ENCODE measurements around the gene RPS6KC1.
A peak's percentile ranks its signal among the peaks of the same experiment; 100 is the strongest.
"Not testable (repeated sequence)": the region's sequence is repeated elsewhere in the genome, so short reads cannot be mapped to it uniquely, and the experiment has no call there.

RPS6KC1 gene, protein sequence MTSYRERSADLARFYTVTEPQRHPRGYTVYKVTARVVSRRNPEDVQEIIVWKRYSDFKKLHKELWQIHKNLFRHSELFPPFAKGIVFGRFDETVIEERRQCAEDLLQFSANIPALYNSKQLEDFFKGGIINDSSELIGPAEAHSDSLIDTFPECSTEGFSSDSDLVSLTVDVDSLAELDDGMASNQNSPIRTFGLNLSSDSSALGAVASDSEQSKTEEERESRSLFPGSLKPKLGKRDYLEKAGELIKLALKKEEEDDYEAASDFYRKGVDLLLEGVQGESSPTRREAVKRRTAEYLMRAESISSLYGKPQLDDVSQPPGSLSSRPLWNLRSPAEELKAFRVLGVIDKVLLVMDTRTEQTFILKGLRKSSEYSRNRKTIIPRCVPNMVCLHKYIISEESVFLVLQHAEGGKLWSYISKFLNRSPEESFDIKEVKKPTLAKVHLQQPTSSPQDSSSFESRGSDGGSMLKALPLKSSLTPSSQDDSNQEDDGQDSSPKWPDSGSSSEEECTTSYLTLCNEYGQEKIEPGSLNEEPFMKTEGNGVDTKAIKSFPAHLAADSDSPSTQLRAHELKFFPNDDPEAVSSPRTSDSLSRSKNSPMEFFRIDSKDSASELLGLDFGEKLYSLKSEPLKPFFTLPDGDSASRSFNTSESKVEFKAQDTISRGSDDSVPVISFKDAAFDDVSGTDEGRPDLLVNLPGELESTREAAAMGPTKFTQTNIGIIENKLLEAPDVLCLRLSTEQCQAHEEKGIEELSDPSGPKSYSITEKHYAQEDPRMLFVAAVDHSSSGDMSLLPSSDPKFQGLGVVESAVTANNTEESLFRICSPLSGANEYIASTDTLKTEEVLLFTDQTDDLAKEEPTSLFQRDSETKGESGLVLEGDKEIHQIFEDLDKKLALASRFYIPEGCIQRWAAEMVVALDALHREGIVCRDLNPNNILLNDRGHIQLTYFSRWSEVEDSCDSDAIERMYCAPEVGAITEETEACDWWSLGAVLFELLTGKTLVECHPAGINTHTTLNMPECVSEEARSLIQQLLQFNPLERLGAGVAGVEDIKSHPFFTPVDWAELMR

DNA sequence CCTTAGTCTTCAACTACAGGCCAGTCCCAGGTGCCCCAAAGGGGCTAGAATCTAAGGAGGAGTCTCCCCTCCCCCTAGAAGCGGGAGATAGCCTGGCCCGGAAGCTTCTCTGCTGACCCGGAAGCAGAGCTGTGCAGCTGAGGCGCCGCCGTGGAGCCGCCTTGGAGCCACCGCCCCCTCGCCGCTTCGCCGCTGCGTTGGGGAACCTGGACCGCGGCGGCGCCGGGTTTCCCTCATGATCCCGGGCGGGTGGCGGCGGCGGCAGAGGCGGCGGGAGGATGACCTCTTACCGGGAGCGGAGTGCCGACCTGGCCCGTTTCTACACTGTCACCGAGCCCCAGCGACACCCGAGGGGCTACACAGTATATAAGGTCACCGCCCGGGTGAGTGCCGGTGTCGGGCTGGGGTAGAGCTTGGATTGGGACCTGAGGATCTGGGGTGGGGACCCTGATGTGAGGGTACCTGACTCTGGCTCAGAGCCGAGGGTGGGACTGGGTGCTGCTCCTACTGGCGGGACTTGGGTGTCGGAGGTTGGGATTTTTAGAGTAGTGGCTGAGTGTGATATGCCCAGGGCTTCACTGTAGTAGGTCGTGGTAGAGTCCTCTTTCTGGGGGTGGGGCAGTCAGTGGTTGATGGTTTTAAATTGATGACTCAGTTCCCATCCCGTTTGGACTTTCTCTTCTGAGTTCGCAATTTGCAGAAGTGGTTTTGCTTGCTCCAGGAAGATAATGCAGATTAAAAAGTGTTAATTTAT, at the start of gene RPS6KC1:
Gene RPS6KC1 (plus strand): TSS at position 115 of the 754 bp plus-strand sequence. CDS start 164 bp downstream, at position 279.
- DNase-seq, result peak; percentile 88
- peak; percentile 98 for ATAC-seq

DNA sequence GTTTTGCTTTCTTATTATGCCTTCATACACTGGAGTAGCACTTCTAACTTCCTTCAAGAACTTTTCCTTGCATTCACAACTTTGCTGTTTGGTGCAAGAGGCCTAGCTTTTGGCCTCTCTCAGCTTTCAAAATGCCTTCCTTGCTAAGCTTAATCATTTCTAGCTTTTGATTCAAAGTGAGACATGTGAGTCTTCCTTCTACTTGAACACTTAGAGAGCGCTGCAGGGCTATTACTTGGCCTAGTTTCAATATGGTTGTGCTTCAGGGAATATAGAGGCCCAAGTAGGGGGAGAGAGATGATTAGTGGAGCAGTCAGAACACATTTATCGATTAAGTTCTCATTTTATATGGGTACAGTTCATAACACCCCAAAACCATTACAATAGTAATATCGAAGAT, 47.8 kb upstream of the RPS6KC1 start:
- DNase-seq (no peak), ATAC-seq (no peak)

DNA sequence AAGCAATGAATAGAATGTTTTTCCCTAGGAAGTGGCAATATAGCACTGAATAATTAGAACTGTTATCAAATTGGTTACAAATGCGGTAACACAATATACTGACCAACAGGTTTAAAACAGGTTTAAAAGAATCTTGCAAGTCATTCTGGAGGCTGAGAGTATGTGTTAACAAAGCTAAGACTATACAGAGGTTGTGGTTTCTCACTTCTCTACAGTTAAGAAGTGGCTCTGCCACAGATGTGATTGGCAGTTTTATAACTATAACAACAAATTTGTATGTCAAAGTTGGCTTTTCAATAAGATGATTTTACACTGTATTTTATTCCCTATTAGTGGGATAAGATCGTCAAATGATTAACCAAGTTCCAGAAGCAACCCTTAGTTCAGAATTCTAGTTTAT, 42.5 kb upstream of the RPS6KC1 start:
- ATAC-seq (no peak), DNase-seq (no peak)

DNA sequence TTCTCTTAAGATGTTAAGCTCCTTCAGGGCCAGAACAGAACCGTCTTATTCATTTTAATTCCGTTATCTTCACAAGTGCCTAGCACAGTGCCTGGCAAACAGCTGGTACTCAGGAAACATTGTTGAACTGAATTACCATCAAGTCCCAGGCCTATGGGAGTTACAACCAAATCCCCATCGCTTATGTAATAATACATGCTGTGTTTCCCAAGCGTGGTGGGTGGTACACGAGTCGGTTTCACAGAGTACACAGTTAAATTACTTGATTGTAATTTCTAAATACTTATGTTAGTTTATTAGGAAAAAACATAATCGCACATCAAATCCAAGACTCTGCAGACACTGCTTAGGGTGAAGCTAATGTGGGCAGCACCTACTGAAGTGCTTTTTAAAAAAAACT, 36.4 kb upstream of the RPS6KC1 start:
- no peak for ATAC-seq
- DNase-seq, result no peak

DNA sequence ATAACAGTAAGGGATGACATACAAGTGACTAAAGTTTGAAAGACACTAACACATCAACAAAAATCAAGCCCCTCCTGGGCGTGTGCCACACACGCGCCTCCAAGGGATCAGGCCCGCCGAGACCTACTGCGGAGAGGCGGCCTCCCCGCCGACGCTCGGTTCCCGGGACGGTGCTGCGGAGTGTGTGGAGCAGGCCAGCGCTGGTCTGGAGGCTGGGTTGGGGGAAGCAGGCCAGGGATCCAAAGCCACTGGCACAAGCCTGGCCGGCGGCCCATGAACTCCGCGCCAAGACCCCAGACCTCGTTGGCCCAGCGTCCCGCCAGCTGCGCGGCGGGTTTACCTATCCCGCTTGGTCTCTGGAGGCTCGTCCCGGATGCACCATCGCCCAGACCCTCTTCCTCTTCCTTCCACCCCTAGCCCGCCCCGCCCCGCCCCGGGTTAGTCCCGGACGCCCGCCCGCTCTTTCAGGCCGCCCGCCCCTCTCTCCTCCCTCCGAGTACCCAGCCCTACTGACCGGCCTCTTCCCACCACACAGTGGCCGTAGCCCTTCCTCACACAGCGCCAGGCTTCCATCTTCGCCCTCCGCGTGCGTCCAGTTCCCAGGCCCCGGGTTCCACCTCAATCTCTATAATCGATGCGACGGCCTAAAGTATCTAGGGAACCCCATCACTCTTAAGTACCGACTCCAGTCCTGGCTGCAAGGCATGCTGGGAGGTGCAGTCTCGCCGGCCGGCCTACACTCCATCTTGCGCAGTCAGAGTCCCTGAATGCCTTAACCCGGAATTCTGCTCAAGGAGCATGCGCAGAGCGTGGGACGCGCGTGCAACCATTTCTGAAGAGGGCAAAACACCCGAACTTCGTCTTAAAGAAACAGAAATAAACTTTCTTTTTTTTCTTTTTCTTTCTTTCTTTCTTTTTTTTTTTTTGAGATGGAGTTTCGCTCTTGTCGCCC, 35.7 kb upstream of the RPS6KC1 start, which contains the start of gene ANGEL2:
Gene ANGEL2 (minus strand): TSS at position 769 of the 952 bp plus-strand sequence. CDS start 196 bp downstream, at position 573.
- peak; percentile 92 for DNase-seq
- ATAC-seq, result peak; percentile 98

DNA sequence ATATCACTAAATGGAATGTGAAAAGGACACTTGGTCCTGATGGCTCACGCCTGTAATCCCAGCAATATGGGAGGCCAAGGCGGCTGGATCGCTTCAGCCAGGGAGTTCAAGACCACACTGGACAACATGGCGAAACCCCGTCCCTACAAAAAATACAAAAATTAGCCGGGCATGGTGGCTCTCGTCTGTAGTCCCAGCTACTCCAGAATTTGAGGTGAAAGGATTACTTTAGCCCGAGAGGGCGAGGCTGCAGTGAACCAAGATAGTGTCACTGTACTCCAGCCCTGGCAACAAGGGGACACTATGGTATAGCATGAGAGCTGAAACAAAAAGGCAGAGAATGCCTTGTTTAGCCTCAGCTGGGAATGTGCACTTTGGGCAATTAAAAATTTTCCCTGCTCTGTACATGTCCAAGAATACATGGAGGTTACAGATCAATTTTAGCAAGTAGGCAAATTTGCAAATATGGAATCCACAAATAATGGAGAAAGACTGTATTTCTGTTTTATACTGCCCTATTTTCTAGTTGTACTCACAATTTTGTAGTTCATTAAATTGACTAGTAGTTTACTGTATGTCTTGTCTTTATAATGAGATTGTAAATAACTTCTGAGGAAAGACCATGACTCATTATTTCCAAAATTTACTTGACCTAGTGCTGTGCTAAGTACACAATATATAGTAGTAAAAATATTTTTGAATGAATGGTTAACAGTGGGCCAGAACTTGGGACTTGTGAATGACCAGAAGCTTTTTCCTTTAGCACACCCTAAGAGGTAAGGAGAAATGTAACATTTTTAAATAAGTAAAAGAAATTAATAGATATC, 33.4 kb upstream of the RPS6KC1 start:
- DNase-seq (no peak), ATAC-seq (no peak)

DNA sequence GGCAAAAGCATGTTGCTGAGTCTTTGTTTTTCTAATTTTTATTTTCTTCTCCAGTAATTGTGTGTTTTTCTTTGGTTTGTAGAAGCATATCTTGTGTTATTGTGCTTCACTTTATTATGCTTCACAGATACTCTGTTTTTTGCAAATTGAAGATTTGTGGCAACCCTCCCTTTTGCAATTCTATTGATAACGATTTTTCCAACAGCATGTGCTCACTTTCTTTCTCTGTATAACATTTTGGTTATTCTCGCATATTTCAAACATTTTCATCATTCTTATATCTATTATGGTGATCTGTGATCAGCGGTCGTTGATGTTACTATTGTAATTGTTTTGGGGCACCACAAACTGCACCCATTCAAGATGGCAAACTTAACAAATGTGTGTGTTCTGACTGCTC, 31.6 kb upstream of the RPS6KC1 start:
- no peak for ATAC-seq
- no peak for DNase-seq

DNA sequence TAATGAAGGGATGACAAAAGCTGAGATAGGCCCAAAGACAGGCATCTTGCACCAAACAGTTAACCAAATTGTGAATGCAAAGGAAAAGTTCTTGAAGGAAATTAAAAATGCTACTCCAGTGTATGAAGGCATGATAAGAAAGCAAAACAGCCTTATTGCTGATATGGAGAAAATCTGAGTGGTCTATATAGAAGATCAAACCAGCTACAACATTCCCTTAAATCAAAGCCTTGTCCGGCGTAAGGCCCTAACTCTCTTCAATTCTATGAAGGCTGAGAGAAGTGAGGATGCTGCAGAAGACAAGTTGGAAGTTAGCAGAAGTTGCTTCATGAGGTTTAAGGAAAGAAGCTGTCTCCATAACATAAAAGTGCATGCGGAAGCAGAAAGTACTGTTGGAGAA, 31.0 kb upstream of the RPS6KC1 start:
- DNase-seq, result no peak
- ATAC-seq, result no peak

DNA sequence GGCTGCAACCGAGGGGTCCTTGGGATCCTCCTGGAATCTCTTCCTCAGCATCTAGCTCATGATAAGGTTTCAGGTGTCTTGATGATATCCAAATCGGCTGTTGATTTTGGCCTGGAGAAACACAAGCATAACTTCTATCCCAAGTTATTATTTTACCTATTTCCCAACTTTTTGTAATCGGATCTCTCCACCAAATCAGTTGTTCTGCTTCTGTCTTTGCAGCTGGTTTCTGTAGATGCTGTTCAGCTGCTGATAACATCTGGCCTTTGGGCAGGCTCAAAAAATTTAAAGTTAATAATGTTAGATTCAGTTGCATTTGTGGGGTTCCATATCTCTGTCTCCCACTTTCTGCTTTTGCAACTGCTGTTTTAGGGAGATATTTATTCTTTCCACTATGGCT, 24.0 kb upstream of the RPS6KC1 start:
- not testable (repeated sequence) for DNase-seq, ATAC-seq

DNA sequence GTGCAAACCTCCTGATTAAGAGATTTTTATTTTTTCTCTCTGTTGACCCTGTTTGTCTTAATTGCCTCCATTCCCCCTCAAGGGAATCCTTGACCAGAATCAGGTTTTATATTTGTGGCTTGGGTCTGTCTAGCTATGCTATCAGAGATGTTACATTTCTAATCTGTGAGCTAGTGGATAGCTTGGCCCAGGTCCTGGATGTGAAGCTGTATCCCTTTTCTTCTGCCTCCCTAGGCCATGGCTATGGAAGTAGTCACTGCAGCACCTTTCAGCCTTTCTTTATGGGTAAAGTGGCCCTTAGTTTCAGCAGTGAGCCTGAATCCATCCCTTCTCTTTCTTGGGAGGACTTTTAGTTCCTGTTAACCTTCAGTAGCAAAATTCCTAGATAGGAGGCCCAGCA, 18.4 kb upstream of the RPS6KC1 start:
- no peak for ATAC-seq
- no peak for DNase-seq

DNA sequence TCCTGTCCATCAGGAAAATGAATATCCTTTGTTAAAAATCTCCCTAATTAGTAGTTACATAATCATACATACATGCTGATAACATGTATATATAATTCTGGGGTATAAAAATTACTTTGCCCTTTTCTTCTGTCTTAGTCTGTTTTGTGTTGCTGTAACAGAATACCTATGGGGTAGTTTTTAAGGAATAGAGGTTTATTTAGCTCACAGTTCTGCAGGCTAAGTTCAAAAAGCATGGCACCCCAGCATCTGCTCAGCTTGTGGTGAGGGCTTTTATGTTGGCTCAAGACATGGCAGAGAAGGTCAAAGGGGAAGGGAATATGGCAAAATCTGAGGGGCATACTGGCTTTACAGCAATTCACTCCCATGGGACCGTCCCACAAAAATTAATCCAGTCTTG, 16.3 kb upstream of the RPS6KC1 start:
- ATAC-seq, result no peak

DNA sequence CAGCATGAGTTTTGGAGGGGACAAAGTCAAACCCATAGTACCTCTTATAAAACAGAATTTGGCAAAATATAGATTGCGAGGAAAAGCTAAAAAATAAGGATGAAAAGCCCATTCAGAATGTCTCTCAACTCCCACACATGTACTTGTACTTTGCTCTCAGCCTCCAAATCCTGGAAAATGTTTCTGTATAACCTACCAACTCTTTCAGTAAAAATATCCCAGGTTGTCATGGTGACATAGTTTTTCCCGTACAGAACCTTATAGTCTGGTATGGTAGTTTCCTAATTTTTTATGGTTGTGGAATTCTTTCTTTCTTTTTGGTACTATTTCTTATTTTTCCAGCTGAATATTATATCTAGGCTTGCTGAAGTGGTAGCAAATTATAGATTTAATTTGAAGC, 15.5 kb upstream of the RPS6KC1 start:
- ATAC-seq (no peak), DNase-seq (no peak)

More for the DNA sequence above, 16.3 kb upstream of the RPS6KC1 start:
- DNase-seq, result no peak

DNA sequence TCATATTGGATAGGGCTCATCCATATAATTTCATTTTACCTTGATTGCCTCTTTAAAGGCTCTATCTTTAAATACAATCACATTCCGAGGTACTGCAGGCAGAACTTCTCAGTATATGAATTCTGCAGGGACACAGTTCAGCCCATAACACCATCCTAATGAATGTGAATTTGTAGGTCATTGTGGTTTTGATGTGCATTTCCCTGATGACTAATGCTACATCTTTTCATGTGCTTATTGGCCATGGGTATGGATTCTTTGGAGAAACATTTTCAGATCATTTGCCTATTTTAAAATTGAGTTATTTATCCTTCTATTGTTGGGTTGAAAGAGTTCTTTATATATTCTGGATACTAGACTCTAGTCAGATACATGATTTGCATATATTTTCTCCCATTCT, 9.6 kb upstream of the RPS6KC1 start:
- DNase-seq, result no peak
- ATAC-seq, result no peak

DNA sequence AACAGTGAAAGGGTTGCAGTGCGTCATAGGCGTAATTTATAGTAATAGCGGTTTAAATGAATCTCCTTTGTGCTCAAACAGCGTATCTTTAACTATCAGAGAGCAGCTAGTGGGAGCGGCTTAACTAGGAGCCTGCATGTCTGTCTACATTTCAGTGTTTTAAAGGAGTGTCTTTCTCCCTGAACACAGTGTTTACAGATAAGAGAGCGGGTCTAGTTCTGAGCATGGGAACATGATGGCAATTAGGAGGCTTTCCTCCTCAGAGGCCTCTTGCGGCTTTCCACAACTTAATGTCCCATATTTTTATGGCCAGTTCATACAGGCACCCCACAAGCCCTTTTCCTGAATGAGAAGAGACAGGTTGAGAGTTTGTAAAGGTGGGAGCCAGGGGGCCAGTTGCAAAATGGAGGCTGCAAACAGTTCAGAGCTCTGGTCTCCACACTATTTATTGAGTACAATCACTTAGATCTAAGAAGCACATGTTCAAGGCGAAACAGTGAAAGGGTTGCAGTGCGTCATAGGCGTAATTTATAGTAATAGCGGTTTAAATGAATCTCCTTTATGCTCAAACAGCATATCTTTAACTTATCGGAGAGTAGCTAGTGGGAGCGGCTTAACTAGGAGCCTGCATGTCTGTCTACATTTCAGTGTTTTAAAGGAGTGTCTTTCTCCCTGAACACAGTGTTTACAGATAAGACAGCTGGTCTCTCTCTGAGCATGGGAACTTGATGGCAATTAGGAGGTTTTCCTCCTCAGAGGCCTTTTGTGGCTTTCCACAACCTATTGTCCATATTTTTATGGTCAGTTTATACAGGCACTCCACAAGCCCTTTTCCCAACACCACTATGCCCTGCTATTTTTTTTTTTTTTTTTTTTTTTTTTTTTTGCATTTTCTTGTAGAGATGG, 5.5 kb upstream of the RPS6KC1 start:
- not testable (repeated sequence) for DNase-seq, ATAC-seq

DNA sequence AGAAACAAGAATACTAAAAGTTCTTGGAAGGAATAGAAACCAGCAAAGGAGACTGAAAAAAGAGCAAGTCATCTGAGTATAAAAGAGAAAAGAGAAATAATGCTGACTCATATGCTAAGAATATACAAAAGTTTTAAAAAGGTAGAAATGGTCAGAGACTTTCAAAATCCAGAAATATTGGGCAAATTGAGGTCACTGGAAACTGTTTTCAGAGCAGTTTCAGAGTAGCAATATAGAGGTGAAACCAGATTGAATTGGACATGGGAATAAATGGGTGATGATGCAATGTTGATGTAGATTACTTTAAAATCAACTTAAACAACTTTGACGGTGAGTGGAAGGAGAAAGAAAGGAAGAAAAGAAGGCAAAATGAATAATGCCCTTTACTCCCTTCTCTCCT, 1.8 kb upstream of the RPS6KC1 start:
- ATAC-seq (no peak), DNase-seq (no peak)

DNA sequence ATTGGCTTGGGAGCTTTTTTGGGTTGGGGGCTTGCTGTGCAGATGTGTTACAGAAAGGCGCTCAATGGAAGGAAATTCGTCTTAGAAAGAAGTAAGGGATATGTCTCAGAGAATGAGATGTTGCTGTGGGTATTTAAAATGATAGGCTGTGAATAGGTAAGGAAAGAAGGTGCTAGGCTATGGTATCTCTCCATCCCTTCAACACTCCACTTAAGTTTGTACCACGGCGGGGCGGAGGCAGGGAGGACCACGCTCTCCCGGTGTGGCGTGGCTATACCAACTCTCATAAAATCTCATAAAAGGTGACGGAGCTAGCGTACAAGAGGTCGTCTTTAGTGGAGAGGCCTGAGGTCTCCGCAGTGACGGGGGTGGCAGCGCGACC, 305 bp upstream of the RPS6KC1 start:
- DNase-seq (no peak), ATAC-seq (peak; percentile 30)

DNA sequence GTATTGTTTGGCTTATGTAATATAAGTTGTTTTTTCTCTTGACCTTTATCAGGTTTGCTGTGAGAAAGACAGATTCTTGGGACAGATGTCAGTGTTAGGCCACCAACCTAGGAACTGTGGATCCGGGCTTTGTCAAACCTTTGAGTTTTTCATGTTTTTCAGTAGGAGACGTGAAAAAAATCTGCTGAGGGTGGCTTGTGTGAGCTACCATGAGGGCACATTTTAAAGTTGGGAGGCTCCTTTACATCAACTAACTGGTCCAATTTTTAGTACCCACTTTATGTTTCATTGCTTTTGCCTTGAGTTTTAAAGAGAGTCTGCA, 801 bp downstream of the RPS6KC1 start:
- DNase-seq (no peak), ATAC-seq (no peak)

DNA sequence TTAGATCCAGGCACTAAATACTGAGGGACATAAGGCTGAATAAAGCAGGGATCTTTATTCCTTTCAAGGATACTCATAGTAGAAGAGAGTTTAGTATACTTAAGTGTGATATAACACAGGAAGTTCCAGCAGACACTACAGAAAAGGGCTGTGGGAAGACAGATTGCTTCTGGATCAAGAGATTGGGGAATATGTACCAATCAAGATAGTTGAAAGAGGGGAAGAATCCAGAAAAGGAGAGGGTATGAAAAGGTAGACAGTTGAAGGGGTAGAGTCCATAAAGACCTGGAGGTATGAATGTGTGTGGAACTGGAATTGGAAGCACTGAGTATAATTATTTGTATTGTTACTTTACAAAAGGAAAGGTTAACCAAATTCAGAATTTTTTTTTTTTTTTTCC, 2.4 kb downstream of the RPS6KC1 start:
- DNase-seq (no peak), ATAC-seq (no peak)

DNA sequence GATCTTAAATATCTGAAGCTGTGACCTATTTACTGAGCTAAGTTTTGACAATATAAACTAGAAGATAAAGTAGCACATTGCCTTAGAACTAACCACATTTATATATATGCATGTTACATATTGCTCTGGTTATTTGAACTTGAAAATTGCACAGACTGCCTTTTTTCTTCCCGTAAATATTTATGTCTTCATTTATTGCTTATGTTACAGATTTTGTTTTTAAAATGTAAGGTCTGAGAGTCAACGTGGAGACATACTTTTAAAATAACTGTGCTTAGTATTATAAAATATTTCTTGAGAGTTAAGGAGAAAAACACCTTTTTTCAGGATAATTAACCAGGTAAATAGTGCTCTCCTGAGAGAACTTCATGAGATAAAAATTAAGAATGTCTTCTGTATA, 3.1 kb downstream of the RPS6KC1 start:
- no peak for DNase-seq
- no peak for ATAC-seq
